Measurements from ENCODE around the gene ARL2BP.

DNA sequence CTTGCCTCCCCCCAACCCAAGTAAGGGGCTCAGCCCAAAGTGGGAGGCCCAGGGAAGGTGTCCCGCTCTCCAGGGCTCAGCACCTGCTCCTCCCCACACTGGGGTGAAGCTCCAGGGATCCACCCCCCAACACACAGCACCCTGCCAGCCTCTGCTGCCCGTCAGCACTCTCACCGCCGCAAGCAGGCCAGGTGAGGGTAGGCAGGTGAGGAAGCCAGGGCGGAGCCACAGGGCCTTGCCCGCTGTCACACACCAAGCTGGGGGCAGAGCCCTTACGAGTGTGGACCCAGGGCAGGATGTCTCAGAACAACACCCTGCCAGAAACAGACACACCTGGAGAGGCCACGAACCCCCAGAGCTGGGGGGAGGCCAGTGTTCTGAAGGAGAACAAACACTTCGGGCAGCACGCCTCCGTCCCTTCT lies 19.9 kb downstream of the ARL2BP start:
- TF ChIP-seq CEBPB (IDR thresholded peaks at IDR 0.05; ENCODE audit: low read depth, low read length) (no peak), SMC3 (IDR thresholded peaks at IDR 0.05; ENCODE audit: low read depth, low read length) (no peak), CTCF (conservative IDR thresholded peaks at IDR 0.05; ENCODE audit: low read depth, low read length) (no peak), MAFK (IDR thresholded peaks at IDR 0.05; ENCODE audit: low read depth, low read length) (no peak), POLR2A (IDR thresholded peaks at IDR 0.05; ENCODE audit: low read depth, low read length) (no peak), MXI1 (IDR thresholded peaks at IDR 0.05; ENCODE audit: borderline replicate concordance, low read depth, low read length) (no peak), BHLHE40 (IDR thresholded peaks at IDR 0.05; ENCODE audit: low read depth, low read length) (no peak), RAD21 (IDR thresholded peaks at IDR 0.05; ENCODE audit: low read length) (no peak), RFX5 (IDR thresholded peaks at IDR 0.05; ENCODE audit: low read depth, low read length) (no peak)
